ENCODE measurements around the gene ADAM33. TPM values are rescaled to one million over a fixed set of nuclear protein-coding genes. Genes with fewer than 3 reads are reported as not detected.

Gene ADAM33
- total and polyA plus RNA-seq, 4 donors: 0.11 to 1.2 (median 0.60) TPM

DNA sequence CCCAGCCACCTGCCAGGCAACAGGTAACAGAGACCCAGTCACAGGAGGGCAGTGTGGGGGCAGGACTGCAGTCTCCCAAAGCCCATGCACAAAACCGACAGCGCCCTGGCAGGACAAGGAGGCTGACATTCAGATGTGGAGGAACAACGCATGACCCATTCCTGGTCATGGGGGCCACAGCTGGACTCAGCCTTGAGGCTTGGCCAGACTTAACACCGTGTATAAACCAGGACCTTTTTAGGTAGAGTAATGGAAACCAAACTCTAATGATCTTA, 26.7 kb downstream of the ADAM33 start:
- no peak for DNase-seq (ENCODE audit: low spot score)
- peaks cover 0 to 5% (median 4%) of the 10 kb centered on the region in 4 donors for H3K27me3 ChIP-seq (ENCODE audit: control insufficient read depth in 4 of 4, insufficient read depth in 4 of 4, low read length in 3 of 4)
- no peak overlapping the region for H3K27ac ChIP-seq (ENCODE audit: low read depth in 1 of 2, low read length in 2 of 2)
- no peaks in the 10 kb centered on the region for H3K4me1 ChIP-seq (ENCODE audit: control insufficient read depth in 4 of 4, insufficient read depth in 4 of 4, low read length in 3 of 4)
- no peak overlapping the region for H3K9ac ChIP-seq (ENCODE audit: low read depth in 1 of 2, low read length in 2 of 2)
- no peak for TF ChIP-seq YY1 (IDR thresholded peaks at IDR 0.05)
- no peak for TF ChIP-seq JUND (IDR thresholded peaks at IDR 0.05)
- TF ChIP-seq, protein P1, sequence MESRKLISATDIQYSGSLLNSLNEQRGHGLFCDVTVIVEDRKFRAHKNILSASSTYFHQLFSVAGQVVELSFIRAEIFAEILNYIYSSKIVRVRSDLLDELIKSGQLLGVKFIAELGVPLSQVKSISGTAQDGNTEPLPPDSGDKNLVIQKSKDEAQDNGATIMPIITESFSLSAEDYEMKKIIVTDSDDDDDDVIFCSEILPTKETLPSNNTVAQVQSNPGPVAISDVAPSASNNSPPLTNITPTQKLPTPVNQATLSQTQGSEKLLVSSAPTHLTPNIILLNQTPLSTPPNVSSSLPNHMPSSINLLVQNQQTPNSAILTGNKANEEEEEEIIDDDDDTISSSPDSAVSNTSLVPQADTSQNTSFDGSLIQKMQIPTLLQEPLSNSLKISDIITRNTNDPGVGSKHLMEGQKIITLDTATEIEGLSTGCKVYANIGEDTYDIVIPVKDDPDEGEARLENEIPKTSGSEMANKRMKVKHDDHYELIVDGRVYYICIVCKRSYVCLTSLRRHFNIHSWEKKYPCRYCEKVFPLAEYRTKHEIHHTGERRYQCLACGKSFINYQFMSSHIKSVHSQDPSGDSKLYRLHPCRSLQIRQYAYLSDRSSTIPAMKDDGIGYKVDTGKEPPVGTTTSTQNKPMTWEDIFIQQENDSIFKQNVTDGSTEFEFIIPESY (IDR thresholded peaks at IDR 0.05): no peak
- TF ChIP-seq HNF4G (IDR thresholded peaks at IDR 0.05): no peak
- TF ChIP-seq ATF3 (IDR thresholded peaks at IDR 0.05): no peak
- TF ChIP-seq SP1 (IDR thresholded peaks at IDR 0.05): no peak
- TF ChIP-seq, protein P2, sequence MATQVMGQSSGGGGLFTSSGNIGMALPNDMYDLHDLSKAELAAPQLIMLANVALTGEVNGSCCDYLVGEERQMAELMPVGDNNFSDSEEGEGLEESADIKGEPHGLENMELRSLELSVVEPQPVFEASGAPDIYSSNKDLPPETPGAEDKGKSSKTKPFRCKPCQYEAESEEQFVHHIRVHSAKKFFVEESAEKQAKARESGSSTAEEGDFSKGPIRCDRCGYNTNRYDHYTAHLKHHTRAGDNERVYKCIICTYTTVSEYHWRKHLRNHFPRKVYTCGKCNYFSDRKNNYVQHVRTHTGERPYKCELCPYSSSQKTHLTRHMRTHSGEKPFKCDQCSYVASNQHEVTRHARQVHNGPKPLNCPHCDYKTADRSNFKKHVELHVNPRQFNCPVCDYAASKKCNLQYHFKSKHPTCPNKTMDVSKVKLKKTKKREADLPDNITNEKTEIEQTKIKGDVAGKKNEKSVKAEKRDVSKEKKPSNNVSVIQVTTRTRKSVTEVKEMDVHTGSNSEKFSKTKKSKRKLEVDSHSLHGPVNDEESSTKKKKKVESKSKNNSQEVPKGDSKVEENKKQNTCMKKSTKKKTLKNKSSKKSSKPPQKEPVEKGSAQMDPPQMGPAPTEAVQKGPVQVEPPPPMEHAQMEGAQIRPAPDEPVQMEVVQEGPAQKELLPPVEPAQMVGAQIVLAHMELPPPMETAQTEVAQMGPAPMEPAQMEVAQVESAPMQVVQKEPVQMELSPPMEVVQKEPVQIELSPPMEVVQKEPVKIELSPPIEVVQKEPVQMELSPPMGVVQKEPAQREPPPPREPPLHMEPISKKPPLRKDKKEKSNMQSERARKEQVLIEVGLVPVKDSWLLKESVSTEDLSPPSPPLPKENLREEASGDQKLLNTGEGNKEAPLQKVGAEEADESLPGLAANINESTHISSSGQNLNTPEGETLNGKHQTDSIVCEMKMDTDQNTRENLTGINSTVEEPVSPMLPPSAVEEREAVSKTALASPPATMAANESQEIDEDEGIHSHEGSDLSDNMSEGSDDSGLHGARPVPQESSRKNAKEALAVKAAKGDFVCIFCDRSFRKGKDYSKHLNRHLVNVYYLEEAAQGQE (IDR thresholded peaks at IDR 0.05): no peak
- no peak for TF ChIP-seq TAF1 (conservative IDR thresholded peaks at IDR 0.05)
- no peak for TF ChIP-seq RXRA (IDR thresholded peaks at IDR 0.05)
- TF ChIP-seq HNF4A (conservative IDR thresholded peaks at IDR 0.05): no peak
- no peak for TF ChIP-seq GABPA (IDR thresholded peaks at IDR 0.05 in 1 of 2, conservative IDR thresholded peaks at IDR 0.05 in 1 of 2)
- TF ChIP-seq MAX (IDR thresholded peaks at IDR 0.05): no peak
- TF ChIP-seq RAD21 (IDR thresholded peaks at IDR 0.05): no peak
- TF ChIP-seq CTCF (IDR thresholded peaks at IDR 0.05; ENCODE audit: low read depth, low read length, missing input control): no peak
- TF ChIP-seq NR2F2 (IDR thresholded peaks at IDR 0.05): no peak
- no peak for TF ChIP-seq FOXA1 (IDR thresholded peaks at IDR 0.05)
- no peak for TF ChIP-seq FOXA2 (IDR thresholded peaks at IDR 0.05)
- no peak for TF ChIP-seq EGR1 (IDR thresholded peaks at IDR 0.05; ENCODE audit: low read depth in 2 of 2)
- peaks cover under 1 to 5% (median 2%) of the 10 kb centered on the region in 4 donors for H3K36me3 ChIP-seq (ENCODE audit: control insufficient read depth in 4 of 4, insufficient read depth in 3 of 4, low read depth in 1 of 4, low read length in 3 of 4)
- WGBS: 94% methylated on average over 4 of the region's 4 CpGs
- no peak overlapping the region for H3K4me3 ChIP-seq (ENCODE audit: low read depth in 1 of 3, low read length in 3 of 3)
- H3K9me3 ChIP-seq (ENCODE audit: control insufficient read depth in 4 of 4, low read length in 3 of 4): peaks cover 0 to 2% (median 0%) of the 10 kb centered on the region in 4 donors
